Activated CD4-positive, alpha-beta memory T cell treated with anti-CD3 and anti-CD28 coated beads, Interleukin-2, amount 10 ng/mL, durations not matched to agents 7 days and 5 days (primary cell): ENCODE measurements around the gene PLD4. TPM values are rescaled to one million over a fixed set of nuclear protein-coding genes. Genes with fewer than 3 reads are reported as not detected.

ENCODE experiments used
- CTCF ChIA-PET: fragments of 350-600 bp; sonication (Branson Sonifier 250); formaldehyde crosslinking; loops from one replicate; lab custom pipeline; 2021; ENCODE audit warnings: antibody characterized with exemption, inconsistent platforms; lab: Charles Lee
- POLR2A ChIA-PET: fragments of 350-600 bp; sonication (Branson Sonifier 250); formaldehyde crosslinking; loops from one replicate; lab custom pipeline; 2021; ENCODE audit warnings: antibody characterized with exemption; lab: Charles Lee
- DNase-seq: peaks from one replicate; pipeline ENCODE4 v3.0.0-alpha.2; 2020
- H3K27ac Mint-ChIP-seq: one replicate; pipeline ENCODE4 v1.8.0; 2021; ENCODE audit warnings: mild to moderate bottlenecking, mixed read lengths
- H3K27me3 Mint-ChIP-seq: one replicate; pipeline ENCODE4 v1.8.0; 2021; ENCODE audit warnings: mixed read lengths
- H3K36me3 Mint-ChIP-seq: one replicate; pipeline ENCODE4 v1.8.0; 2021; ENCODE audit warnings: low read depth, mixed read lengths
- H3K4me1 Mint-ChIP-seq: one replicate; pipeline ENCODE4 v1.8.0; 2021; ENCODE audit warnings: mixed read lengths
- H3K4me3 Mint-ChIP-seq: one replicate; pipeline ENCODE4 v1.8.0; 2021; ENCODE audit warnings: mild to moderate bottlenecking, mixed read lengths
- H3K9me3 Mint-ChIP-seq: one replicate; pipeline ENCODE4 v1.8.0; 2021; ENCODE audit warnings: mixed read lengths
- total RNA-seq, 2 experiments: library from RNA; stranded (reverse); gene quantifications; one replicate each; pipeline ENCODE4 v1.2.3, GENCODE V29; 2021

The PLD4 gene
- total RNA-seq, 2 experiments from 2014 or later: not detected

DNA sequence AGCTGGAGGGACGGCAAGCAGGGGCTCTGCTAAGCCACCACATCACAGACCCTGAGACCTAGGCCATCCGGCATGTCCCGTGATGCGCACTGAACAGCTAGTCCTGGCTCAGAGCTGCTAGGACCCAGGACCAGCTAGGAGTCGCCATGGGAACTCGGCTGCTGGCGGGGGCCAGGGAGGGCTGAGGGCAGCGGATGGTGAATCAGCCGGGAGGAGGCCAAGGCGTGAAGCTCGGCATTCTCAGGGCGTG lies 48.4 kb downstream of the PLD4 start:
- no peak overlapping the region for H3K27ac Mint-ChIP-seq
- peaks cover 7% of the 10 kb centered on the region for H3K4me1 Mint-ChIP-seq
- no peak for DNase-seq
- H3K4me3 Mint-ChIP-seq: no peak overlapping the region
- POLR2A ChIA-PET: interaction anchor here (1.0 kb wide), 1 partner anchor 48 kb away, joined by 3 read pairs; the partner anchor contains the start of gene CDCA4
- H3K27me3 Mint-ChIP-seq: peaks cover 23% of the 10 kb centered on the region
- H3K9me3 Mint-ChIP-seq: no peaks in the 10 kb centered on the region
- CTCF ChIA-PET: interaction anchor here (5.0 kb wide), 1 partner anchor 72 kb away, joined by 73 read pairs; no protein-coding TSS in a partner anchor
- no peaks in the 10 kb centered on the region for H3K36me3 Mint-ChIP-seq

- H3K4me3 Mint-ChIP-seq: no peak overlapping the region
- POLR2A ChIA-PET: interaction anchor here (1.3 kb wide), 1 partner anchor 53 kb away, joined by 4 read pairs; no protein-coding TSS in a partner anchor
These were observed 48.9 kb downstream of the PLD4 start for GRCh38 chr14:104973385-104974145.

DNA sequence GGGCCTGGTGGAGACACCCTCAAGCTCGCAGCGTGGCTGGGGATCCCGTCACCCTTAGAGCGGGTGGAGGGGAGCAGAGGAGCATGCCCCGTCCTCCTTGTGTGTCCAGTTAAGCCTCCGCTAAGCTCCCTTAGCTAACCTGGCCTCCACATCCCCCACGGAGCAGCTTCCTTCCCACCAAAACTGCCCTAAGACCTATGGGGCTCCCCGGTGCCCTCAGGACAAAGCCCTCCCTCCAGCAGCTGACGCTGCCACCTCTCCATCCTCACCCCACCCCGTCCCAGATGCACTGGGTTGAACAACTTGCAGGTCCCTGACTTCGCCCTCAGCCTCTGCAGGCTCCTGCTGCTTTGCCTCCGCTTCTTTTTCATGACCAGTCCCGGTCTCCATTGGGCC lies 49.5 kb downstream of the PLD4 start:
- Mint-ChIP-seq H3K9me3 (no peaks in the 10 kb centered on the region), H3K27me3 (peaks cover 22% of the 10 kb centered on the region), H3K27ac (no peak overlapping the region), H3K4me3 (no peak overlapping the region), H3K36me3 (no peaks in the 10 kb centered on the region), H3K4me1 (peaks cover 10% of the 10 kb centered on the region)
- DNase-seq: no peak
- POLR2A ChIA-PET: interaction anchor here (1.3 to 2.5 kb wide), 2 partner anchors 52 to 72 kb away, joined by 4 to 8 read pairs; no protein-coding TSS in a partner anchor
- CTCF ChIA-PET: interaction anchor here (0.6 to 5.0 kb wide), 5 partner anchors 11 to 91 kb away, joined by 3 to 73 read pairs (median 3); partner anchors contain the start of genes CLBA1 and GPR132

More at GRCh38 chr14:104973385-104974145, 48.9 kb downstream of the PLD4 start:
- no peak overlapping the region for H3K27ac Mint-ChIP-seq
- no peak for DNase-seq
- peaks cover 7% of the 10 kb centered on the region for H3K4me1 Mint-ChIP-seq
- H3K27me3 Mint-ChIP-seq: peaks cover 21% of the 10 kb centered on the region
- CTCF ChIA-PET: interaction anchor here (5.0 kb wide), 1 partner anchor 71 kb away, joined by 73 read pairs; no protein-coding TSS in a partner anchor
- no peaks in the 10 kb centered on the region for H3K36me3 Mint-ChIP-seq
- no peaks in the 10 kb centered on the region for H3K9me3 Mint-ChIP-seq

GRCh38 chr14:104974665-104975390 lies 50.1 kb downstream of the PLD4 start:
- Mint-ChIP-seq H3K27ac (no peak overlapping the region), H3K36me3 (no peaks in the 10 kb centered on the region), H3K27me3 (peaks cover 26% of the 10 kb centered on the region), H3K4me1 (peaks cover 13% of the 10 kb centered on the region), H3K9me3 (no peaks in the 10 kb centered on the region), H3K4me3 (no peak overlapping the region)
- ChIA-PET POLR2A (interaction anchor here (0.8 to 2.5 kb wide), 4 partner anchors 52 to 113 kb away, joined by 3 to 8 read pairs (median 4); no protein-coding TSS in a partner anchor), CTCF (interaction anchor here (0.6 to 5.0 kb wide), 13 partner anchors 11 to 377 kb away, joined by 3 to 73 read pairs (median 3); partner anchors contain the start of genes CLBA1 and GPR132)
- DNase-seq: no peak

- DNase-seq: no peak
- ChIA-PET CTCF (interaction anchor here (0.7 to 5.0 kb wide), 12 partner anchors 10 to 376 kb away, joined by 3 to 73 read pairs (median 4); partner anchors contain the start of gene CLBA1), POLR2A (interaction anchor here (0.6 to 2.5 kb wide), 4 partner anchors 70 to 112 kb away, joined by 3 to 8 read pairs (median 4); partner anchors contain the start of gene GPR132)
- no peaks in the 10 kb centered on the region for H3K36me3 Mint-ChIP-seq
- no peak overlapping the region for H3K27ac Mint-ChIP-seq
- peaks cover 30% of the 10 kb centered on the region for H3K27me3 Mint-ChIP-seq
- H3K4me3 Mint-ChIP-seq: no peak overlapping the region
- peaks cover 14% of the 10 kb centered on the region for H3K4me1 Mint-ChIP-seq
- no peaks in the 10 kb centered on the region for H3K9me3 Mint-ChIP-seq
These were observed 51.0 kb downstream of the PLD4 start for GRCh38 chr14:104975481-104976197.

GRCh38 chr14:104976198-104977007 lies 51.7 kb downstream of the PLD4 start:
- Mint-ChIP-seq H3K27me3 (peaks cover 30% of the 10 kb centered on the region), H3K4me3 (no peak overlapping the region), H3K27ac (no peak overlapping the region), H3K4me1 (peaks cover 14% of the 10 kb centered on the region), H3K36me3 (no peaks in the 10 kb centered on the region), H3K9me3 (no peaks in the 10 kb centered on the region)
- peak; percentile 87 for DNase-seq
- POLR2A ChIA-PET: interaction anchor here (0.6 to 2.5 kb wide), 3 partner anchors 70 to 111 kb away, joined by 3 to 8 read pairs (median 4); partner anchors contain the start of gene GPR132
- CTCF ChIA-PET: interaction anchor here (1.0 to 5.0 kb wide), 8 partner anchors 9 to 111 kb away, joined by 3 to 73 read pairs (median 6); partner anchors contain the start of gene CLBA1

GRCh38 chr14:104977008-104977680 lies 52.5 kb downstream of the PLD4 start:
- no peaks in the 10 kb centered on the region for H3K9me3 Mint-ChIP-seq
- no peak for DNase-seq
- ChIA-PET POLR2A (no interaction called here), CTCF (interaction anchor here (1.6 to 5.0 kb wide), 4 partner anchors 22 to 82 kb away, joined by 3 to 73 read pairs (median 7); no protein-coding TSS in a partner anchor)
- H3K27me3 Mint-ChIP-seq: peaks cover 30% of the 10 kb centered on the region
- H3K4me3 Mint-ChIP-seq: peak overlapping the region; percentile 39
- H3K36me3 Mint-ChIP-seq: no peaks in the 10 kb centered on the region
- no peak overlapping the region for H3K27ac Mint-ChIP-seq
- peaks cover 14% of the 10 kb centered on the region for H3K4me1 Mint-ChIP-seq

GRCh38 chr14:104977681-104978653 lies 53.3 kb downstream of the PLD4 start, which contains the start of gene AHNAK2:
TSS of gene AHNAK2 (minus strand) at chr14:104978374. CDS start at chr14:104978237, 137 bp downstream.
- DNase-seq: peak; percentile 55
- peaks cover 30% of the 10 kb centered on the region for H3K27me3 Mint-ChIP-seq
- H3K27ac Mint-ChIP-seq: no peak within 1 kb of the TSS
- H3K4me1 Mint-ChIP-seq: peaks cover 14% of the 10 kb centered on the region
- no peaks in the 10 kb centered on the region for H3K36me3 Mint-ChIP-seq
- ChIA-PET POLR2A (no interaction called here), CTCF (interaction anchor here (2.4 to 5.0 kb wide), 2 partner anchors 48 to 67 kb away, joined by 8 to 73 read pairs; no protein-coding TSS in a partner anchor)
- no peaks in the 10 kb centered on the region for H3K9me3 Mint-ChIP-seq
- peak within 1 kb of the TSS; percentile 62 for H3K4me3 Mint-ChIP-seq

- Mint-ChIP-seq H3K4me3 (no peak overlapping the region), H3K9me3 (no peaks in the 10 kb centered on the region), H3K27ac (no peak overlapping the region), H3K27me3 (peaks cover 30% of the 10 kb centered on the region), H3K4me1 (peaks cover 14% of the 10 kb centered on the region), H3K36me3 (no peaks in the 10 kb centered on the region)
- ChIA-PET POLR2A (no interaction called here), CTCF (interaction anchor here (0.9 kb wide), 1 partner anchor 86 kb away, joined by 3 read pairs; the partner anchor contains the start of gene GPR132)
- DNase-seq: no peak
These were observed 54.3 kb downstream of the PLD4 start for GRCh38 chr14:104978746-104979691.
